ENCODE results near the gene NOP9.
A peak's percentile ranks its signal among the peaks of the same experiment; 100 is the strongest.

The NOP9 gene

GRCh38 chr14:24307156-24307574, 7.5 kb downstream of the NOP9 start:
- DNase-seq: no peak
- Histone ChIP-seq H2BK15ac (replicated peaks; ENCODE audit: low read depth) (no peak overlapping the region), H3K36me3 (ENCODE audit: control insufficient read depth, insufficient read depth, low read length) (peaks cover 5% of the 10 kb centered on the region), H3K4ac (ENCODE audit: low read depth, low read length) (no peak overlapping the region), H3K27me3 (ENCODE audit: insufficient read depth, low read length, poor library complexity) (no peaks in the 10 kb centered on the region), H3K79me1 (ENCODE audit: low read length) (peaks cover 2% of the 10 kb centered on the region), H3K4me3 (ENCODE audit: low read length) (no peak overlapping the region), H3K18ac (ENCODE audit: low read length) (no peak overlapping the region), H2AK5ac (ENCODE audit: low read length) (no peak overlapping the region), H3K56ac (ENCODE audit: low read length) (no peak overlapping the region), H2BK5ac (ENCODE audit: low read length) (no peak overlapping the region), H3K4me2 (ENCODE audit: low read length) (no peak overlapping the region), H3K79me2 (ENCODE audit: control insufficient read depth, insufficient read depth, low read length) (no peaks in the 10 kb centered on the region), H3K23ac (ENCODE audit: low read length) (no peak overlapping the region), H3K9ac (ENCODE audit: low read length) (no peak overlapping the region), H3K27ac (ENCODE audit: low read depth, low read length) (no peak overlapping the region), H4K5ac (ENCODE audit: low read length) (no peak overlapping the region), H2BK120ac (ENCODE audit: low read depth, low read length) (no peak overlapping the region), H4K8ac (ENCODE audit: low read depth, low read length) (no peak overlapping the region), H3K4me1 (ENCODE audit: control insufficient read depth, low read depth, low read length) (no peaks in the 10 kb centered on the region)
- WGBS (ENCODE audit: extremely low coverage, insufficient coverage, low lambda C conversion rate): no CpG with 5 or more reads among the region's 11 CpGs

GRCh38 chr14:24307575-24308341, 8.1 kb downstream of the NOP9 start, which contains the start of gene CIDEB:
CIDEB (minus strand) TSS chr14:24307977; CDS start chr14:24307858, 119 bp downstream.
- H3K4me1 ChIP-seq (ENCODE audit: control insufficient read depth, low read depth, low read length): no peaks in the 10 kb centered on the region
- H3K9ac ChIP-seq (ENCODE audit: low read length): no peak within 1 kb of the TSS
- no peak within 1 kb of the TSS for H2AK5ac ChIP-seq (ENCODE audit: low read length)
- H3K79me2 ChIP-seq (ENCODE audit: control insufficient read depth, insufficient read depth, low read length): no peaks in the 10 kb centered on the region
- no peak within 1 kb of the TSS for H3K23ac ChIP-seq (ENCODE audit: low read length)
- no peak within 1 kb of the TSS for H3K56ac ChIP-seq (ENCODE audit: low read length)
- H4K8ac ChIP-seq (ENCODE audit: low read depth, low read length): no peak within 1 kb of the TSS
- peaks cover 5% of the 10 kb centered on the region for H3K36me3 ChIP-seq (ENCODE audit: control insufficient read depth, insufficient read depth, low read length)
- peak; percentile 71 for DNase-seq
- no CpG with 5 or more reads among the region's 6 CpGs for WGBS (ENCODE audit: extremely low coverage, insufficient coverage, low lambda C conversion rate)
- no peak within 1 kb of the TSS for H4K5ac ChIP-seq (ENCODE audit: low read length)
- no peak within 1 kb of the TSS for H3K27ac ChIP-seq (ENCODE audit: low read depth, low read length)
- no peak within 1 kb of the TSS for H3K4me3 ChIP-seq (ENCODE audit: low read length)
- H3K27me3 ChIP-seq (ENCODE audit: insufficient read depth, low read length, poor library complexity): no peaks in the 10 kb centered on the region
- H3K18ac ChIP-seq (ENCODE audit: low read length): no peak within 1 kb of the TSS
- no peak within 1 kb of the TSS for H3K4me2 ChIP-seq (ENCODE audit: low read length)
- no peak within 1 kb of the TSS for H2BK15ac ChIP-seq (replicated peaks; ENCODE audit: low read depth)
- H3K79me1 ChIP-seq (ENCODE audit: low read length): peaks cover 2% of the 10 kb centered on the region
- H2BK120ac ChIP-seq (ENCODE audit: low read depth, low read length): no peak within 1 kb of the TSS
- H2BK5ac ChIP-seq (ENCODE audit: low read length): no peak within 1 kb of the TSS
- H3K4ac ChIP-seq (ENCODE audit: low read depth, low read length): no peak within 1 kb of the TSS

- H3K4me3 ChIP-seq (ENCODE audit: low read length): no peak overlapping the region
- H3K79me1 ChIP-seq (ENCODE audit: low read length): peaks cover 2% of the 10 kb centered on the region
- H2AK5ac ChIP-seq (ENCODE audit: low read length): no peak overlapping the region
- no peak overlapping the region for H2BK5ac ChIP-seq (ENCODE audit: low read length)
- H3K9ac ChIP-seq (ENCODE audit: low read length): no peak overlapping the region
- H2BK120ac ChIP-seq (ENCODE audit: low read depth, low read length): no peak overlapping the region
- H3K27me3 ChIP-seq (ENCODE audit: insufficient read depth, low read length, poor library complexity): no peaks in the 10 kb centered on the region
- H3K4ac ChIP-seq (ENCODE audit: low read depth, low read length): no peak overlapping the region
- no peak overlapping the region for H2BK15ac ChIP-seq (replicated peaks; ENCODE audit: low read depth)
- H3K79me2 ChIP-seq (ENCODE audit: control insufficient read depth, insufficient read depth, low read length): no peaks in the 10 kb centered on the region
- peaks cover 5% of the 10 kb centered on the region for H3K36me3 ChIP-seq (ENCODE audit: control insufficient read depth, insufficient read depth, low read length)
- H3K4me2 ChIP-seq (ENCODE audit: low read length): no peak overlapping the region
- no peak overlapping the region for H4K5ac ChIP-seq (ENCODE audit: low read length)
- H4K8ac ChIP-seq (ENCODE audit: low read depth, low read length): no peak overlapping the region
- H3K27ac ChIP-seq (ENCODE audit: low read depth, low read length): no peak overlapping the region
- H3K18ac ChIP-seq (ENCODE audit: low read length): no peak overlapping the region
- no peak overlapping the region for H3K56ac ChIP-seq (ENCODE audit: low read length)
- no CpG with 5 or more reads among the region's 7 CpGs for WGBS (ENCODE audit: extremely low coverage, insufficient coverage, low lambda C conversion rate)
- no peak overlapping the region for H3K23ac ChIP-seq (ENCODE audit: low read length)
- no peaks in the 10 kb centered on the region for H3K4me1 ChIP-seq (ENCODE audit: control insufficient read depth, low read depth, low read length)
- DNase-seq: peak; percentile 47
Observed at GRCh38 chr14:24308342-24309124, 8.9 kb downstream of the NOP9 start.

GRCh38 chr14:24309538-24310264, 10.1 kb downstream of the NOP9 start, which contains the start of gene LTB4R2:
LTB4R2 (plus strand) TSS chr14:24310140; CDS start chr14:24310665, 525 bp downstream.
- H2BK5ac ChIP-seq (ENCODE audit: low read length): no peak within 1 kb of the TSS
- no peak within 1 kb of the TSS for H3K4ac ChIP-seq (ENCODE audit: low read depth, low read length)
- H3K79me2 ChIP-seq (ENCODE audit: control insufficient read depth, insufficient read depth, low read length): no peaks in the 10 kb centered on the region
- no peak within 1 kb of the TSS for H3K18ac ChIP-seq (ENCODE audit: low read length)
- H3K4me2 ChIP-seq (ENCODE audit: low read length): no peak within 1 kb of the TSS
- no peak within 1 kb of the TSS for H4K8ac ChIP-seq (ENCODE audit: low read depth, low read length)
- WGBS (ENCODE audit: extremely low coverage, insufficient coverage, low lambda C conversion rate): no CpG with 5 or more reads among the region's 5 CpGs
- no peaks in the 10 kb centered on the region for H3K27me3 ChIP-seq (ENCODE audit: insufficient read depth, low read length, poor library complexity)
- no peaks in the 10 kb centered on the region for H3K4me1 ChIP-seq (ENCODE audit: control insufficient read depth, low read depth, low read length)
- no peak within 1 kb of the TSS for H4K5ac ChIP-seq (ENCODE audit: low read length)
- H3K56ac ChIP-seq (ENCODE audit: low read length): no peak within 1 kb of the TSS
- H3K9ac ChIP-seq (ENCODE audit: low read length): no peak within 1 kb of the TSS
- H3K4me3 ChIP-seq (ENCODE audit: low read length): no peak within 1 kb of the TSS
- H3K79me1 ChIP-seq (ENCODE audit: low read length): peaks cover 2% of the 10 kb centered on the region
- no peak within 1 kb of the TSS for H2BK15ac ChIP-seq (replicated peaks; ENCODE audit: low read depth)
- no peak within 1 kb of the TSS for H3K23ac ChIP-seq (ENCODE audit: low read length)
- no peak within 1 kb of the TSS for H3K27ac ChIP-seq (ENCODE audit: low read depth, low read length)
- DNase-seq: no peak
- H3K36me3 ChIP-seq (ENCODE audit: control insufficient read depth, insufficient read depth, low read length): peaks cover 3% of the 10 kb centered on the region
- no peak within 1 kb of the TSS for H2BK120ac ChIP-seq (ENCODE audit: low read depth, low read length)
- H2AK5ac ChIP-seq (ENCODE audit: low read length): no peak within 1 kb of the TSS

- no peak overlapping the region for H3K18ac ChIP-seq (ENCODE audit: low read length)
- no peak overlapping the region for H3K4me2 ChIP-seq (ENCODE audit: low read length)
- H3K36me3 ChIP-seq (ENCODE audit: control insufficient read depth, insufficient read depth, low read length): peaks cover 3% of the 10 kb centered on the region
- H2AK5ac ChIP-seq (ENCODE audit: low read length): no peak overlapping the region
- H3K4me1 ChIP-seq (ENCODE audit: control insufficient read depth, low read depth, low read length): no peaks in the 10 kb centered on the region
- H2BK120ac ChIP-seq (ENCODE audit: low read depth, low read length): no peak overlapping the region
- H3K23ac ChIP-seq (ENCODE audit: low read length): no peak overlapping the region
- no peak overlapping the region for H4K5ac ChIP-seq (ENCODE audit: low read length)
- no peak overlapping the region for H3K4ac ChIP-seq (ENCODE audit: low read depth, low read length)
- no peak overlapping the region for H3K27ac ChIP-seq (ENCODE audit: low read depth, low read length)
- DNase-seq: no peak
- WGBS (ENCODE audit: extremely low coverage, insufficient coverage, low lambda C conversion rate): no CpG with 5 or more reads among the region's 5 CpGs
- no peaks in the 10 kb centered on the region for H3K79me2 ChIP-seq (ENCODE audit: control insufficient read depth, insufficient read depth, low read length)
- H3K9ac ChIP-seq (ENCODE audit: low read length): no peak overlapping the region
- no peaks in the 10 kb centered on the region for H3K27me3 ChIP-seq (ENCODE audit: insufficient read depth, low read length, poor library complexity)
- H4K8ac ChIP-seq (ENCODE audit: low read depth, low read length): no peak overlapping the region
- H2BK15ac ChIP-seq (replicated peaks; ENCODE audit: low read depth): no peak overlapping the region
- H3K4me3 ChIP-seq (ENCODE audit: low read length): no peak overlapping the region
- H3K79me1 ChIP-seq (ENCODE audit: low read length): peaks cover 2% of the 10 kb centered on the region
- no peak overlapping the region for H2BK5ac ChIP-seq (ENCODE audit: low read length)
- no peak overlapping the region for H3K56ac ChIP-seq (ENCODE audit: low read length)
Observed at GRCh38 chr14:24310265-24310645, 10.6 kb downstream of the NOP9 start.
